A204.1 (cell line): ENCODE measurements around the gene ASXL2.
A peak's percentile ranks its signal among the peaks of the same experiment; 100 is the strongest.
"Not testable (repeated sequence)": the region's sequence is repeated elsewhere in the genome, so short reads cannot be mapped to it uniquely, and the experiment has no call there.

Source experiments
- FAIRE-seq: peaks from 2 replicates; lab custom pipeline; 2012; peaks lifted over from hg19 to GRCh38; lab: Jason Lieb, UNC

ASXL2 gene

DNA sequence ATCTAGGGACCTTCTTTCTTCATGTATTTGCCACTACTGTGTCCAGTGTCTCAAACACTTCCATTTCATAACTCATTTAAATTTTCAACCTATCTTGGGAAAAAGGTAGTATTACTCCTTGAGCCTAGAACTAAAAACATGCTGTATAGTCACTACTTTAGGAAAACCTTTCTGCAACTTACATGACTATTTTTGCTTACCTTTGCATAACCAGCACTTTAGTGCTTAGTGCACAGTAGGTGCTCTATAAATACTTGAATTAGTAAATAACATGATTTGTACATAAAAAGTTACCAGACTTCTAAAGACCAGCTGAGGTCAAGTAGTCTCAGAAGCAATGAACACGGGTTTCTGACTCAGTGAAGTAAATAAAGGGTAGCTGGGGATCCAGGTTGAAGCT lies 142.5 kb downstream of the ASXL2 start:
- no peak for FAIRE-seq

DNA sequence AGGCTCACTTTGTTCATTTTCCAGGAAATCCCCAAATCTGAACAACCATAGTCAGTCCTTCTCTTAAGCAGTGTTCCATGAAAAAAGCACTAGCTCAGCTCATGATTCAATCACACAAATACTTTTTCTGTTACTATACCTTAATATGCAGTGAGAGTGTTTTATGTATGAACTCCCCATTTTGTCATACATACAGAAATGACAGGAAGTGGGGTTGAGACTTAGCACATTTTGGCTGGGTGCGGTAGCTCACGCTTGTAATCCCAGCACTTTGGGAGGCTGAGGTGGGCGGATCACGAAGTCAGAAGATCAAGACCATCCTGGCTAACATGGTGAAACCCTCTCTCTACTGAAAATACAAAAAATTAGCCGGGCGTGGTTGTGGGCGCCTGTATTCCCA lies 149.7 kb downstream of the ASXL2 start:
- no peak for FAIRE-seq

DNA sequence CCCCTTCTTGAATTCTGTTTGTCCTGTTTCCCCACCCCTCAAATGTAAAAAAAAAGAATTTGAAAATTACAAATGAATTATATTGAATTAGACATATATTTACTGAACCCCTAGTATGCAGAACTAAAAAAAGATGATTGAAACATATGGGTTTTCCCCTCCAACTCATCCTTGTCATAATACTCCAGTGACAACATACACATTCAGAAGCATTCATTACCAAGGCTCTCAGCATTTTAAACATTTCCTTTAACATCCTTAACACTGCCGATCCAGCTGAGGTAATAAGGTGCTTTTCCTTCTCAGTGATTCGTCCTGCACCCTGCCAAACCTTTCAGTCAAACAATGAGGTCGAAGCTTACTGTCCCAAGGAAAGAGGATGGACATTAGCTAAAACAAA lies 151.8 kb downstream of the ASXL2 start:
- FAIRE-seq: no peak

DNA sequence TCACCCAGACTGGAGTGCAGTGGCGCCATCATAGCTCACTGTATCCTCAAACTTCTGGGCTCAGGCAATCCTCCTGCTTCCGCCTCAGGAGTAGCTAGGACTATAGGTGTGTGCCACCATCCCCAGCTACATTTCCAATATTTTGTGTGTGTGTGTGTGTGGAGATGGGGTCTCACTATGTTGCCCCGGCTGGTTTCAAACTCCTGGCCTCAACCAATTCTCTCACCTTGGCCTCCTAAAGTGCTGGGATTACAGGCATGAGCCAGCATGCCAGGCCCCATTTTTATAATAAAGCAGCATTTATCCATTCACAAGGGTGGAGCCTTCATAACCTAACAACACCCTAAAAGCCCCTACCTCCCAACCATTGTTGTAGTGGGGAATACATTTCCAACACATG lies 152.4 kb downstream of the ASXL2 start:
- no peak for FAIRE-seq

DNA sequence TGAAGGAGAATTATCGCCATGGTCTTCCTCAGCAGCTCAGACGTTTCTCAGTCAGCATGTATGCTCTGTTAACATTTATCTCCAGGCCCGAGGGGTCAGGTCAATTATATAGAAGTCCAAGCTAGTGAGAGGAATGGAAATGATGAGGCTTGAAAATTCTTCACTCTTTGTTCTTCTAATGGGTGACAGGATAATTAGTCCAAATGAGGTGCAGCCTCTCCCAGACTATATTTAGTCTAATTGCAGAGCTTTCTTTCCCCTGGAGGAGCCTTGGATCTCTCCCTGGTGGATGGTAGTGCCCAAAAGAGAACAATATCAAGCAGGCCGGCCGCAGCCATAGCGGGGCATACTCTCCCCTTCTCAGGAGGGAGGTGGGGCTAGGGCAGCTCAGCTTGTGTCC lies 153.5 kb downstream of the ASXL2 start:
- FAIRE-seq: no peak

DNA sequence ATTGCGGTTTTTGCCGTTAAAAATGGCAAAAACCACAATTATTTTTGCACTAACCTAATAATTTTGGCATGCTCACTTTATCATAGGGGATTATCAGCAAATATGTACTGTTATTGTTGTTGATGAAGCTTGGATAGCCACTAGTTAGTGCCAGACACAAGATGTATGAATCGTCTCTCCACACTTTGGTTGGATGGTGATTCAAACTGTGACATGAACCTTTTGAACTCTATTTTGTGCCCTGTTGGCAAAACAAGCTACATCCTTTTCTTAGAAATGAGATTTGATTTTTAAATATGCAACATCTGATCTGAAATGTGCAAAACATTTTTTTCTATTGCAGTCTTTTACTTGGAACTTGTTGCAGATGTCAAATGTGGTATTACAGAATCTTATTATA lies 156.1 kb downstream of the ASXL2 start:
- no peak for FAIRE-seq

DNA sequence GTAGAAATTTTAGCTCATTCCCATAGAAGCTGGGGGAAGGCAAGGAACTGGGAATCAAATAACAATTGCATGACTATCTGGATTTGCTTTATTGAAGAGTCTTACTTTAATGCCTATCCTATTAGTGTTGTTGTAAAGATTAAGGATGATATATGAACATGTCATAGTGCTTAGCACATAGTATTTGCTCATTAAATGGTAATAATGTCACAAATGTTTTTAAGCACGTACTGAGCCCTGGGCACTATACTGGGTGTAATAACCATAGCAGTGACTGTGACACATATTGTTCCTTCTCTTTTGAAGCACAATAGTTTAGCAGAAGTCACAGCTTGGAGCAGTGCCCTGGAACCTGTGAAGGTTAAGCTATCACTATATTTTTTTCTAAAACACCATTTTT lies 157.7 kb downstream of the ASXL2 start:
- FAIRE-seq: no peak

DNA sequence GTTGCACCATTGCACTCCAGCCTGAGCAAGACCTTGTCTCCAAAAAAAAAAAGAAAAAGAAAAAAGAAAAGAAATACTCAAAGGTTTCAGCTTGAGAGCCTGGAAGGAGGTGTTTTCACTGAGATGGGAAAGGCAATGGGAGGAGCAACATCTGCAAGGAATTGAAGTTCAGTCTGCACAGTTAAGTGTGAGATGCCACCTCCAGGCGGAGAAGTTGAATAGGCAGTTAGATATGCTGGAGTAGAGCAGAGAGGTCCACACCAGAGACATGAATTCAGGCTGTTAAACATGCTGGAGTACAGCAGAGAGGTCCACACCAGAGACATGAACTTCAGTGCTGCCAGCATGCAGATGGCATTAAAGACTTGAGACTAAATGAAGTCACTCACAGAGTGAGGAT lies 163.5 kb downstream of the ASXL2 start:
- FAIRE-seq: no peak

DNA sequence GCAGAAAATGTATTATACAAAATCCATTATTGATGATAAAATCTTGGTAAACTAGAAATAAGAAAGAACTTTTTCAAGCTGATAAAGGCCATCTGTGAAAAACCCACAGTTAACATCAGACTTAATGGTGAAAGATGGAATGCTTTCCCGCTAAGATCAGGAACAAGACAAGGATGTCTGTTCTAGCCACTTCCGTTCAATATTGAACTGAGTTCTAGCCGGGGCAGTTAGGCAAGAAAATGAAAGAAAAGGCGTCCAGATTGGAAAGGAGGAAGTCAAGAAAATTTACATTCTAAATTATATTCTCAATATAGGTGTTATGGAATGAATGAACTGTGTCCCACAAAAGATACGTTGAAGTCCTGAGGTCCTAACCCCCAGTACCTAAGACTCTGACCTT lies 165.8 kb downstream of the ASXL2 start:
- no peak for FAIRE-seq

DNA sequence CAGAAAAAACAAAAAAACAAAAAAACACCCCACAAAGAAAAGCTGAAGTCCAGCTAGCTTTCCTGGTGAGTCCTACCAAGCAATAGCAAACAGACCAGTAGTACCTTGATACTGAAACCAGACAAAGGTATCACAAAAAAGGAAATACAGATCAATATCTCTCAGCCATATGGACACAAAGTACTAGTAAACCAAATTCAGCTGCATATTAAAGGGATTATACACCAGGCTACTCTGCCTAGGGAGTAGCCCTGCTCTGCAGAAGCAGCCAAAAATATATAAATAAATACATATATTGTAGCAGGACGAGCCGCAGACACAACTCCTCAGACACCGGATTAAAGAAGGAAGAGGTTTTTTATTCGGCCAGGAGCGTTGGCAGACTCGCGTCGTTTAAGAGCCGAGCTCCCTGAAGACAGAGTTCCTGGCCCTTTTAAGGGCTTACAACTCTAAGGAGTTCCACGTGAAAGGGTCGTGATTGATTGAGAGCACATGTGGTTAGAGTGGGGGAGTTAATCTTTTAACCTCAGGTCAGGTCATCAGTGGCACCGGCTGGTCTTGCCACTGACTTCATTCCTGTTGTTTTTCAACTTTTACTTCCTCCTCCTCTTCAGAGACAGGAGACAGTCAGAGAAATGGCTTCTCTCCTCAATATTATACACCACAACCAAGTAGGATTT lies 166.5 kb downstream of the ASXL2 start:
- no peak for FAIRE-seq

DNA sequence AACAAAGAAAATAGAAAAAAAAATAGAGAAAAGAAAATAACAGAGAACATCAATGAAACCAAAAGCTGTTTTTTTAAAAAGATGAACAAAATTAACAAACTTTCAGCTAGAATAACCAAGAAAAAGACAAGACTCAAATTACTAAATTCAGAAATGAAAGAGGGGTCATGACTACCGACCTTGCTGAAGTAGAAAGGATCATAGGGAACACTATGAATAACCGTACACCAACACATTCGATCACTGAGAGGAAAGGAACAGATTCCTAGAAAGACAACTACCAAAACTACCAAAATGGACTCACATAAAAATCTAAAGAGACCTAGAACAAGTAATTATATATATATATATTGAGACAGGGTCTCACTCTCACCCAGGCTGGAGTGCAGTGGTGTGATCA lies 167.5 kb downstream of the ASXL2 start:
- no peak for FAIRE-seq

DNA sequence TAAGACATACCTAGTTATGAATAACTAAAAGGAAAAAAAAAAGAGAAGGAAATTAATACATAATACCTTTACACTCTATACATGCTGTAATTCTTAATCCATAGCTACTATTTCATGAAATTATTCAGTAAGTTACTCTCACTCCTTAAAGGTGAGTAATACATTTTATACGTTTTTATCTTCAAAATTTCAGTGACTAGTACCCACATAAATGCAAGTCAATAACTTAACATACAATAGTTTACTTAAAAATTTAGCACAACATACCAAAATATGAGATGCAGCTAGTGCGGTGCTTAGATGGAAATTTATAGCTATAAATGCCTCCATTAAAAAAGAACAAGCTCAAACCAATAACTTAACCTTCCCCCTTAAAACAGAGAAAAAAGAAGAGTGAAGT lies 168.9 kb downstream of the ASXL2 start:
- no peak for FAIRE-seq

DNA sequence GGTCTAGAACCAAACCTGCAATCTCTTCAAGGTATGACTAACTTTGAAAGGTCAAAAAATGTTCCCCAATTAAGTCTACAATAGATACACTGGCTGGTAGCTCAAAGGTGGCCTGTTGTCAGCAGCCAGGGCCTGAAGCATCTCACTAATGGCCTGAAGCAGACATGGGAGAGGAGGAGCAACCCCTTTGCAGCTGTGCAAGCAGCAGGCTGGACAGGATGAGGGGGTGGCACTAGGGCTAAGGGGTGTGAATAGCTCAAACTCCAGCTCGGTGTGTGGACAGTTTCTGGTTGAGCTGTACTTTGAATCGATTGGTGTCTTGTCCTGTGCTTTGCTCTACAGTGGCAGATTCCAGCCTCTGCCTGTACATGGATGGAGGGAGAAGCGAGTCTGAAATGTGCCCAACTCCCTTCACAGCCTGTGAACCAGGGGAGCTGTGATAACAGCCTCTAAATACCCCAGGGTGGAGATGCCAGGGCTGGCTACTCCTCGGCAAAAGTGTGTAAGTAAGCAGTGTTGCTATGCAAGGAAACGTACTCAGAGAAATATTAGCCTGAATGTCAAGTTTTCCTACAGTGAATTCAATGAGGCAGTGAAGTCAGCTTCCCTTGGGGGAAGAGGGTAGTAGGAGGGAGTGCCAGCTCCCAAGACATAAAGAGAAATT lies 170.2 kb downstream of the ASXL2 start:
- FAIRE-seq: no peak

DNA sequence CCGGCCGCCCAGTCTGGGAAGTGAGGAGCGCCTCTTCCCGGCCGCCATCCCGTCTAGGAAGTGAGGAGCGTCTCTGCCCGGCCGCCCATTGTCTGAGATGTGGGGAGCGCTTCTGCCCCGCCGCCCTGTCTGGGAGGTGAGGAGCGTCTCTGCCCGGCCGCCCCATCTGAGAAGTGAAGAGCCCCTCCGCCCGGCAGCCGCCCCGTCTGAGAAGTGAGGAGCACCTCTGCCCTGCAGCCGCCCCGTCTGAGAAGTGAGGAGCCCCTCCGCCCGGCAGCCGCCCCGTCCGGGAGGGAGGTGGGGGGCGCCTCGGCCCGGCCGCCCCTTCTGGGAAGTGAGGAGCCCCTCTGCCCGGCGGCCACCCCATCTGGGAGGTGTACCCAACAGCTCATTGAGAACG lies 172.7 kb downstream of the ASXL2 start:
- FAIRE-seq: not testable (repeated sequence)

DNA sequence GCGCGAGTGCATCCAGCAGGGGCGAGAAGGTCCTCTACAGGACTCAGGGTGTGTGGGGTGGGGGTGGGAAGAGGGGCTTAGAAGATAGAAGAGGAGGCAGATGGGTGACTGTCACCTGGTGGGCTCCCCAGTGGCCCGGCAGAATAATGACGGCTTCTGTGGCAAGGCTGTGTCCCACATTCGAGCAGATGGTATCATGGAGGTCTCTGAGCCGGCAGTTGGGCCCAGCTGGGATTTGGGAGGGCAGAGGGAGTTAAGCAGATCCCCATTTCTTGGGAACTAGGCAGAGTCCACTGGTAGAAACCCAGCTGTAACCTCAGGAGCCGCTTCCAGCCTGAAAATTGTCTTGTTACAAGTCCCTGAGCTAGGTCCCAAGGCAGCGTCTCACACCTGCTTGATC lies 176.5 kb downstream of the ASXL2 start:
- FAIRE-seq: no peak

DNA sequence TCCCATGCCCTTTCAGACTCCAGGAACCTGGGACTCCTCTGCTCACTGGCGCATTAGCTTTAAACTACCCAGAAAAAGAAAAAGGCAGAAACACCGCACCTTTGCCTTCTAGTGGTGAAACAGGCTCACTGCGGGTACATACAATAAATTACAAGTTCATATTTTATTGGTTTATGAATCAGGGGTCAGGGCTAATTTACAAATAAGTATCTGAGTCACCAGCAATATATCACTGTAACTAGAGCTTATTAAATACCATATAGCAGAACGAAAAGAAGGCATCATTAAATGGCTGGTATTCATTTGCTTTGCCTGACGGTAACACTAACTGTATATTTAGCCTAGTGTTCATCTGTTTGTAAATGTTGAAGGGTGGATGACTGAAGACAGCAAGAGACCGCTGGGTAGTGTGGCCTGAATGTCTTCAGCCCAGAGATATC lies 178.0 kb downstream of the ASXL2 start:
- peak; percentile 72 for FAIRE-seq

DNA sequence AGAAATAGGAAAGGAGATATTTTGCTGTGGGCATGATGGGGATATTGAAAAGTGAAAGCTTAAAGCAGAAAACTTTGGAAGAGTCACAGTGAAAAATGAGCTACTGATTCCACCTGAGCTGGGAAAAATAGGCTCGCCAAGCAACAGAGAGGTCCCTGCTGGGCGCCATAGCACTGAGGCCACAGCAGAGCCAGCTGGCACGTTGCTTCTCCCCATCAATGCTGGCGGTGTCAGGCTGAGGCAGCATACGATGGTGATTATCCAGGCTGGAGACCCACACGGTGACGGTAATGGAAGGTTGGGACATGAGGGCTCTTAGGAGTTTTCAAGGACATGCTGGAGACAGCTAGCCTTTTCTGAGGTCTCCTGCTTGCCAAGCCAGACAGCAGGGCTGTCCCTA lies 179.1 kb downstream of the ASXL2 start:
- no peak for FAIRE-seq

DNA sequence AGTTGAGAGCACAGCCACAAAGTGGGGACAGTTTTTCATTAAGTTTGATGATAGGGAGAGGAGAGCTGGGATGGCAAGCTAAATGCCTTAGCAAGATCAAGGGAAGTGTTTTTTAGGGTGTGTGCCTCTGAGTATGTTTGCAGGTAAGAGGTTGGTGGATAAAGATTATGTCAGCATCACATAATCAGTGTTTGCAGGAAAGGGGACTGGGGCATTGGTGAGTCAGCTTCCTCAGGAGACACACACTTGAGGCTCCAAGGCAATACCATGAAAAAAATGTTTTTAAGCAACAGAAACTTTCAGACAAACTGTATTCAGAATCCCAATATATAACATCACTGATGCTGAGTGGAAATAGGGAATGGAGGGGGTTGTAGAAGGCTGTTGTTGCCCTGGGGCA lies 179.5 kb downstream of the ASXL2 start:
- no peak for FAIRE-seq

DNA sequence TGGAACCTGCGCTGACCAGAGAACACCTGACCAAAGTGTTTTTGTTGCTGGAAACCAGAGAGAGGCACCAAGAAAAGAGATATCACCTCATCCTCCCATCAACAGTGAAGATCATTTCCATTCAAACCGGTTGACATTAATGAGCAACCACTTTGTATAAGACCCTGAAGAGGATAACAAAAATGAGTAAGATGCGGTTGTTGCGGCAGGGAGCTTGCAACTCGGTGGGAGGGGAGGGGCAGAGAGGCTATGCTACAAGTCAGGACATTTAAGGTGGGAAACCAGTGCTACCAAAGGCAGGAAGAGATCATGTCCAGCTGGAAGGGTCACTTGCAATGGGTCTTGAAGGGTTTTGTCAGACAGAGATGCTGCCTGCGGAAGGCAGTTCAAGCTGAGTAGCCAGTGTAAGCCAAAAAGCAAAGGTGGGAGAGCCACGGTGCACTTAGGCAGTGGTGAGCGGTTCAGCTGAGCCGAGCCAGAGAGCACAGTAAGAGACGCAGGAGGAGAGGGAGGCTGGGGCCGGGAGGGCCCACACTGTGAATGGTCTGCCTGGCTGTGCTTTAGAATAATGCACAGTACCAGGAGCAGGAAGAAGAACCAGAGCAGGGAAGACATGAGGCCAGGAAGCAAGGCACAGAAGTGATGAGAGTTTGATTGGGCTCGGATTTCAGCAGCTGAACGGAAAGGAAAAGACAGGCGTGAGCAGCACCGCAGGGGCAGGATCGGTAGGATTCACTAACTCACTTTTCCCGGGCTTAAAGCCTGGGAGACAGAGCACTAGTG lies 180.5 kb downstream of the ASXL2 start:
- FAIRE-seq: no peak

DNA sequence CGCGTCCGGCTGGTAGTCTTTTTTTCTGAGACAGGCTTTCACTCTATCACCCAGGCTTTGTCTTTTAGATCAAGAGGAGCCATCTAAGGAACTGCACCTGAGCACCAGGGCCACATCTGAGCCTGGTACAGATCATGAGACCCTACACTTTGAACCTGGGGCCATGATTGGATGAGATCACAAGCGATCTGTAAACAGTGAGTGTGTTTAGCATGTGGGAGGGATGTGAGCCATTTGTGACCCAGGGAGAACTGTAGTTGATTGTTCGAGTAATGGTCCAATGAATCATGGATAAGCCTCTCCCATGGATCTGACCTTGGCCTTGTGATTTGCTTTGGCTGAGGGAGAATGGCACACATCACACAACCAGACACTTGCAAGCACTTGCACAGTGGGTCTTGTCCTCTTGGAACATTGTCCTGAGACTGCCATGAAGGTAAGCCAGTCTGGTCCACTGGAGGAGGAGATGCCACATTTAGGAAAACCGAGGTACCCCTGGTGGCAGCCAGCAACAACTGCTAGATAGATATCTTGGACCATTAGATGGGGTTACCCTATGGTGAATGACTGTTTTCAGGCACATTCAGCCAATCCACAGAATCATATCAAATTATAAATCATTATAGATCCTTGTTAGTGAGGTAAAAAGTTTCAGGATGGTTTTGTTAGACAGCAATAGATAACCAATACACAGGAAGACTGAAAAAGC lies 185.4 kb downstream of the ASXL2 start:
- FAIRE-seq: no peak

DNA sequence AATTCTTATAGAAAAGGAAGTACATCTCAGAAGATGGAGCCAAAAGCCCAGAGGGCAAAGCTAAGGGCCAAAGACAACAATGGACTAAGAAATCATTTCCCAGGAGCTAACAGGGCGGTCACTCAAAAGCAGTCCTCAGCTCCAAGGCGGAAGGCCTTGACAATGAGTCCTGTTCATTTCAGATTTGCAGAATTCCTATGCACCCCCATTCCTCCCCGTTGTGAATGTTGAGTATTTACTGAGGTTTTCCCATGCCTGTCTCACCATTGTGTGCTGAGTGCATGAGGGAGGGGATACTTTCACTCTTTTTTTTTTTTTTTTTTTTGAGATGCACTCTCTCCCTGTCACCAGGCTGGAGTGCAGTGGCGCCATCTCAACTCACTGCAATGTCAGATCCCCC lies 186.1 kb downstream of the ASXL2 start:
- FAIRE-seq: no peak

DNA sequence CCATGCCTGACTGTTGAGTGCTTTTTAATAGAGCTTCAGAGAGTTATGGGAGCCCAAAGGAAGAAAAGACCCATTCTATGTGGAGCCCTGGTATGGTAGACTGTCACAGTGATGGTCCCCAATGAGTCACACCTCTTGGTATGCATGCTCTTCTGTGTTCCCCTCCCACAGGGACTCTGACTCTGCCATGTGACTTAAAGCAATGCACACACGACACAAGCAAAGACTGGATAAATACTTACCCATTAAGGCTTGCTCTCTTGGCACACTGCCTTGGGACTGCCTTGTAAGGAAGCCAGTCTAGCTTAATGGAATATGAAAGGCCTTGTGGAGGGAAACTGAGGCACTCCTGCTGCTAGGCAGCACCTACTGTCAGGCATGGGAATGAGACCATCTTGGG lies 188.2 kb downstream of the ASXL2 start:
- FAIRE-seq: no peak

DNA sequence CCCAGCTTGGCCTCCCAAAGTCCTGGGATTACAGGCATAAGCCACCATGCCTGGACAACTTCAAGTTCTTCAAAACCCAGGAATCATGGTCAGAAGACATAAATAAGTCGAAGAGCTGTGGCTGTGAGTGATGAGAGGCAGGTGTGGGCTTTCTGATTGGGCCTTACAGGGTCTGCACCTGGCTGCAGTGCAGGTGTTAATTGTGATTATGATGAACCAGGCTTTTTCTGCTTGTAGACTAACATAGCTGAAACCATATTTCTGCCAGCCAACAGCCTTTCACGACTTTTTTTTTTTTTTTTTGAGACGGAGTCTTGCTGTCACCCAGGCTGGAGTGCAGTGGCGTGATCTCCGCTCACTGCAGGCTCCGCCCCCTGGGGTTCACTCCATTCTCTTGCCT lies 190.1 kb downstream of the ASXL2 start:
- FAIRE-seq: no peak
